PC-9 (cell line): ENCODE data around the gene ITGA8. TPM values are rescaled to one million over a fixed set of nuclear protein-coding genes. Genes with fewer than 3 reads are reported as not detected.

Experiments used
- BruUV-seq: library from RNA; stranded (reverse); fragments of 400-500 nt; replicated peaks from 2 replicates; lab custom pipeline; 2021; lab: Mats Ljungman, UMichigan
- CTCF ChIA-PET: fragments of 300-600 bp; sonication (Branson Sonifier 250); formaldehyde crosslinking; loops from one replicate; lab custom pipeline; 2022; ENCODE audit warnings: antibody characterized with exemption; lab: Charles Lee
- POLR2A ChIA-PET: fragments of 300-600 bp; sonication (Branson Sonifier 250); formaldehyde crosslinking; loops from one replicate; lab custom pipeline; 2022; ENCODE audit warnings: antibody characterized with exemption; ENCODE audit not compliant: unreplicated experiment; lab: Charles Lee
- DNase-seq, 2 experiments: peaks; one replicate each; pipeline versions ENCODE4 v3.0.0 to v3.0.0-alpha.2; 2015 to 2022; ENCODE audit warnings: mixed read lengths in 1 of 2
- H2AFZ ChIP-seq: fragments of 200-600 bp; sonication (generic); 2 replicates; pipeline ENCODE4 v1.8.1; 2017; ENCODE audit warnings: antibody characterized with exemption
- H3F3A ChIP-seq: fragments of 200-600 bp; sonication (generic); 2 replicates; pipeline ENCODE4 v1.8.1; 2017; ENCODE audit warnings: antibody characterized with exemption, mild to moderate bottlenecking, low read depth; ENCODE audit not compliant: insufficient read depth
- H3K27ac ChIP-seq: fragments of 200-600 bp; sonication (generic); 2 replicates; pipeline ENCODE4 v1.6.1; 2016; ENCODE audit warnings: mixed run types
- H3K27me3 ChIP-seq: fragments of 200-600 bp; sonication (generic); 2 replicates; pipeline ENCODE4 v1.6.1; 2016; ENCODE audit warnings: low read depth, mixed run types; ENCODE audit not compliant: insufficient read depth
- H3K36me3 ChIP-seq: fragments of 200-600 bp; sonication (generic); 2 replicates; pipeline ENCODE4 v1.6.1; 2016; ENCODE audit warnings: low read depth, mixed run types
- H3K4me1 ChIP-seq: fragments of 200-600 bp; sonication (generic); replicated peaks from 2 replicates; pipeline ENCODE4 v1.6.1; 2016; ENCODE audit warnings: mixed run types; ENCODE audit not compliant: insufficient read depth
- H3K4me2 ChIP-seq: fragments of 200-600 bp; sonication (generic); 2 replicates; pipeline ENCODE4 v1.6.1; 2017; ENCODE audit warnings: mixed run types
- H3K4me3 ChIP-seq: fragments of 200-600 bp; sonication (generic); 2 replicates; pipeline ENCODE4 v1.6.1; 2016; ENCODE audit warnings: mixed run types
- H3K79me2 ChIP-seq: fragments of 200-600 bp; sonication (generic); 2 replicates; pipeline ENCODE4 v1.6.1; 2017; ENCODE audit warnings: low read depth, mixed run types
- H3K9me2 ChIP-seq: fragments of 200-600 bp; sonication (generic); 2 replicates; pipeline ENCODE4 v1.8.1; 2017; ENCODE audit warnings: mild to moderate bottlenecking; ENCODE audit not compliant: insufficient read depth
- H3K9me3 ChIP-seq: fragments of 200-600 bp; sonication (generic); 2 replicates; pipeline ENCODE4 v1.8.1; 2016; ENCODE audit warnings: low read depth; ENCODE audit not compliant: insufficient read depth
- H4K20me1 ChIP-seq: fragments of 200-600 bp; sonication (generic); 2 replicates; pipeline ENCODE4 v1.8.1; 2017; ENCODE audit not compliant: insufficient read depth
- EZH2 ChIP-seq: fragments of 200-600 bp; sonication (generic); IDR thresholded peaks from 2 replicates; pipeline ENCODE4 v1.8.0; 2017; ENCODE audit warnings: antibody characterized with exemption, low read depth
- intact Hi-C: fragments of 100-400 bp; cut with micrococcal nuclease; formaldehyde crosslinking; loops from one replicate; pipeline ENCODE4 v1.10.0; 2022; ENCODE audit not compliant: unreplicated experiment
- total RNA-seq: library from RNA; stranded (reverse); gene quantifications from 2 replicates; pipeline ENCODE4 v1.2.3, GENCODE V29; 2021
- TF ChIP-seq, protein P1 (sequence below): fragments of 200-600 bp; sonication (generic); conservative IDR thresholded peaks from 2 replicates; pipeline ENCODE4 v1.6.1; 2017; ENCODE audit warnings: mixed run types, antibody characterized with exemption, mild to moderate bottlenecking, moderate library complexity

ITGA8 gene
- total RNA-seq, 1 experiment from 2014 or later: not detected

- BruUV-seq: no TSS peak
- 0 out of 2 replicates have a peak, but pooled peaks cover 4% of the 10 kb centered on the region for H3K27me3 ChIP-seq
- intact Hi-C loops: no loop called here
- no peak overlapping the region for H3K4me2 ChIP-seq
- no peaks in the 10 kb centered on the region for H3K9me2 ChIP-seq
- H2AFZ ChIP-seq: no peak overlapping the region
- no peak for TF ChIP-seq EZH2
- TF ChIP-seq, protein P1, sequence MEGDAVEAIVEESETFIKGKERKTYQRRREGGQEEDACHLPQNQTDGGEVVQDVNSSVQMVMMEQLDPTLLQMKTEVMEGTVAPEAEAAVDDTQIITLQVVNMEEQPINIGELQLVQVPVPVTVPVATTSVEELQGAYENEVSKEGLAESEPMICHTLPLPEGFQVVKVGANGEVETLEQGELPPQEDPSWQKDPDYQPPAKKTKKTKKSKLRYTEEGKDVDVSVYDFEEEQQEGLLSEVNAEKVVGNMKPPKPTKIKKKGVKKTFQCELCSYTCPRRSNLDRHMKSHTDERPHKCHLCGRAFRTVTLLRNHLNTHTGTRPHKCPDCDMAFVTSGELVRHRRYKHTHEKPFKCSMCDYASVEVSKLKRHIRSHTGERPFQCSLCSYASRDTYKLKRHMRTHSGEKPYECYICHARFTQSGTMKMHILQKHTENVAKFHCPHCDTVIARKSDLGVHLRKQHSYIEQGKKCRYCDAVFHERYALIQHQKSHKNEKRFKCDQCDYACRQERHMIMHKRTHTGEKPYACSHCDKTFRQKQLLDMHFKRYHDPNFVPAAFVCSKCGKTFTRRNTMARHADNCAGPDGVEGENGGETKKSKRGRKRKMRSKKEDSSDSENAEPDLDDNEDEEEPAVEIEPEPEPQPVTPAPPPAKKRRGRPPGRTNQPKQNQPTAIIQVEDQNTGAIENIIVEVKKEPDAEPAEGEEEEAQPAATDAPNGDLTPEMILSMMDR: no peak
- no peak for DNase-seq
- no peaks in the 10 kb centered on the region for H3K9me3 ChIP-seq
- no peak overlapping the region for H3K27ac ChIP-seq
- H4K20me1 ChIP-seq: no peaks in the 10 kb centered on the region
- no peaks in the 10 kb centered on the region for H3K79me2 ChIP-seq
- ChIA-PET POLR2A (no interaction called here), CTCF (no interaction called here)
- H3F3A ChIP-seq: no peaks in the 10 kb centered on the region
- H3K36me3 ChIP-seq: no peaks in the 10 kb centered on the region
- no peak overlapping the region for H3K4me3 ChIP-seq
- H3K4me1 ChIP-seq: no peaks in the 10 kb centered on the region
These were observed 95.1 kb downstream of the ITGA8 start for GRCh38 chr10:15624401-15625196.

GRCh38 chr10:15620836-15621515, 98.7 kb downstream of the ITGA8 start:
- Histone ChIP-seq H4K20me1 (no peaks in the 10 kb centered on the region), H3F3A (no peaks in the 10 kb centered on the region), H3K27ac (no peak overlapping the region), H2AFZ (no peak overlapping the region), H3K9me3 (no peaks in the 10 kb centered on the region), H3K9me2 (no peaks in the 10 kb centered on the region), H3K4me1 (no peaks in the 10 kb centered on the region), H3K79me2 (no peaks in the 10 kb centered on the region), H3K4me3 (no peak overlapping the region), H3K27me3 (peaks cover 18% of the 10 kb centered on the region), H3K36me3 (no peaks in the 10 kb centered on the region), H3K4me2 (no peak overlapping the region)
- intact Hi-C loops: no loop called here
- no peak for DNase-seq
- BruUV-seq: no TSS peak
- POLR2A ChIA-PET: no interaction called here
- CTCF ChIA-PET: no interaction called here
- TF ChIP-seq, protein P1: no peak
- TF ChIP-seq EZH2: no peak

- H2AFZ ChIP-seq: no peak overlapping the region
- DNase-seq: no peak
- ChIA-PET POLR2A (no interaction called here), CTCF (no interaction called here)
- no TSS peak for BruUV-seq
- TF ChIP-seq, protein P1: no peak
- no peak for TF ChIP-seq EZH2
- no peaks in the 10 kb centered on the region for H3K36me3 ChIP-seq
- no peaks in the 10 kb centered on the region for H3K4me1 ChIP-seq
- no peaks in the 10 kb centered on the region for H3F3A ChIP-seq
- H3K9me3 ChIP-seq: no peaks in the 10 kb centered on the region
- no peaks in the 10 kb centered on the region for H4K20me1 ChIP-seq
- no peak overlapping the region for H3K4me3 ChIP-seq
- H3K27ac ChIP-seq: no peak overlapping the region
- no peaks in the 10 kb centered on the region for H3K9me2 ChIP-seq
- no peak overlapping the region for H3K4me2 ChIP-seq
- H3K79me2 ChIP-seq: no peaks in the 10 kb centered on the region
- intact Hi-C loops: no loop called here
- H3K27me3 ChIP-seq: peaks cover 22% of the 10 kb centered on the region
These were observed 99.4 kb downstream of the ITGA8 start for GRCh38 chr10:15620337-15620736.
